DND-41 (cell line): ENCODE results near the gene ARID2.
A peak's percentile ranks its signal among the peaks of the same experiment; 100 is the strongest.

Experiments
- ATAC-seq: fragments of 200-7000 bp; cut with Tn5 transposase; 3 replicates; pipeline ENCODE4 v1.9.1; 2021; ENCODE audit warnings: low read depth; ENCODE audit not compliant: insufficient read depth
- DNase-seq: peaks from one replicate; pipeline ENCODE4 v3.0.0-alpha.2; 2020
- H2AFZ ChIP-seq: 2 replicates; pipeline ENCODE4 v1.6.0; 2012; ENCODE audit warnings: low read depth, low read length
- H3K27ac ChIP-seq: 2 replicates; pipeline ENCODE4 v1.5.1; 2012; ENCODE audit warnings: low read length, inconsistent platforms
- H3K27me3 ChIP-seq: fragments of 200-600 bp; sonication (generic); 2 replicates; pipeline ENCODE4 v1.6.0; 2012; ENCODE audit warnings: low read length, mild to moderate bottlenecking, inconsistent platforms; ENCODE audit not compliant: insufficient read depth, poor library complexity
- H3K36me3 ChIP-seq: 2 replicates; pipeline ENCODE4 v1.5.1; 2012; ENCODE audit warnings: low read length, inconsistent platforms; ENCODE audit not compliant: insufficient read depth
- H3K4me1 ChIP-seq: 2 replicates; pipeline ENCODE4 v1.5.1; 2012; ENCODE audit warnings: mild to moderate bottlenecking, low read length; ENCODE audit not compliant: insufficient read depth
- H3K4me2 ChIP-seq: 2 replicates; pipeline ENCODE4 v1.6.0; 2012; ENCODE audit warnings: mild to moderate bottlenecking, moderate library complexity, low read length, inconsistent platforms; ENCODE audit not compliant: insufficient read depth
- H3K4me3 ChIP-seq, 2 experiments: fragments of 200-600 bp in 1 of 2; shearing (Covaris generic) in 1 of 2; 2 replicates each; pipeline ENCODE4 v1.5.1; 2012 to 2016; ENCODE audit warnings: inconsistent platforms in 2 of 2, low read length in 2 of 2, mild to moderate bottlenecking in 2 of 2, low read depth in 1 of 2, moderate library complexity in 1 of 2
- H3K79me2 ChIP-seq: 2 replicates; pipeline ENCODE4 v1.6.0; 2012; ENCODE audit warnings: low read length, inconsistent platforms; ENCODE audit not compliant: insufficient read depth
- H3K9ac ChIP-seq: 2 replicates; pipeline ENCODE4 v1.6.0; 2012; ENCODE audit warnings: low read depth, mild to moderate bottlenecking, inconsistent platforms, low read length, moderate library complexity
- H3K9me3 ChIP-seq: 2 replicates; pipeline ENCODE4 v1.5.1; 2012; ENCODE audit warnings: low read length, moderate library complexity, mild to moderate bottlenecking, inconsistent platforms; ENCODE audit not compliant: insufficient read depth, severe bottlenecking
- H4K20me1 ChIP-seq: 2 replicates; pipeline ENCODE4 v1.6.0; 2012; ENCODE audit warnings: low read length; ENCODE audit not compliant: insufficient read depth
- CTCF ChIP-seq: IDR thresholded peaks from 2 replicates; pipeline ENCODE4 v1.5.1; 2012; ENCODE audit warnings: borderline replicate concordance, low read length, moderate library complexity, mild to moderate bottlenecking; ENCODE audit not compliant: poor library complexity, severe bottlenecking; ENCODE audit errors: extremely low read depth
- EZH2 ChIP-seq: IDR thresholded peaks from 3 replicates; pipeline ENCODE4 v1.6.1; 2012; ENCODE audit warnings: borderline replicate concordance, low read depth, mild to moderate bottlenecking, moderate library complexity, low read length, inconsistent platforms; ENCODE audit not compliant: severe bottlenecking

The ARID2 gene

GRCh38 chr12:45789025-45789424 is 59.5 kb downstream of the ARID2 start:
- Histone ChIP-seq H4K20me1 (peaks cover 39% of the 10 kb centered on the region; the same call in 1 of the 2 replicates), H3K9ac (no peak overlapping the region), H3K4me2 (no peak overlapping the region), H3K9me3 (no peaks in the 10 kb centered on the region), H3K79me2 (peaks cover 100% of the 10 kb centered on the region), H3K27me3 (no peaks in the 10 kb centered on the region), H3K36me3 (peaks cover 6% of the 10 kb centered on the region; the same call in 1 of the 2 replicates), H3K4me1 (no peaks in the 10 kb centered on the region), H3K4me3 (no peak overlapping the region), H3K27ac (no peak overlapping the region), H2AFZ (no peak overlapping the region)
- ATAC-seq (peak; percentile 52; the same call in 1 of the 3 replicates), DNase-seq (no peak)
- TF ChIP-seq EZH2 (no peak), CTCF (no peak)

GRCh38 chr12:45794422-45794821 is 64.9 kb downstream of the ARID2 start:
- Histone ChIP-seq H2AFZ (no peak overlapping the region), H3K9me3 (no peaks in the 10 kb centered on the region), H3K4me2 (no peak overlapping the region), H3K27ac (no peak overlapping the region), H4K20me1 (peaks cover 36% of the 10 kb centered on the region; the same call in 1 of the 2 replicates), H3K36me3 (peaks cover 7% of the 10 kb centered on the region; the same call in 1 of the 2 replicates), H3K79me2 (peaks cover 96% of the 10 kb centered on the region), H3K27me3 (no peaks in the 10 kb centered on the region), H3K4me1 (no peaks in the 10 kb centered on the region), H3K9ac (no peak overlapping the region), H3K4me3 (no peak overlapping the region)
- no peak for TF ChIP-seq CTCF
- no peak for TF ChIP-seq EZH2
- DNase-seq (no peak), ATAC-seq (0 out of 3 replicates have a peak, but pooled peaks have one; percentile 29)

GRCh38 chr12:45801625-45802024 is 72.1 kb downstream of the ARID2 start:
- Histone ChIP-seq H3K9ac (no peak overlapping the region), H3K79me2 (peaks cover 96% of the 10 kb centered on the region)

More at GRCh38 chr12:45801625-45802024, 72.1 kb downstream of the ARID2 start:
- no peak overlapping the region for H3K27ac ChIP-seq
- TF ChIP-seq EZH2 (no peak), CTCF (no peak)
- peaks cover 18% of the 10 kb centered on the region; the same call in 1 of the 2 replicates for H4K20me1 ChIP-seq
- no peaks in the 10 kb centered on the region for H3K27me3 ChIP-seq
- no peak overlapping the region for H2AFZ ChIP-seq
- no peak overlapping the region for H3K4me3 ChIP-seq
- no peak for DNase-seq
- 0 out of 2 replicates have a peak, but pooled peaks cover 9% of the 10 kb centered on the region for H3K36me3 ChIP-seq
- no peak overlapping the region for H3K4me2 ChIP-seq
- H3K4me1 ChIP-seq: no peaks in the 10 kb centered on the region
- ATAC-seq: no peak
- H3K9me3 ChIP-seq: no peaks in the 10 kb centered on the region
